HG02623 (cell line): Measurements from ENCODE around the gene KMT2E.

Experiments used
- ATAC-seq: cut with Tn5 transposase; IDR thresholded peaks from one replicate; pipeline ENCODE4 v1.9.1; 2021; ENCODE audit warnings: moderate library complexity; ENCODE audit not compliant: unreplicated experiment

The KMT2E gene

DNA sequence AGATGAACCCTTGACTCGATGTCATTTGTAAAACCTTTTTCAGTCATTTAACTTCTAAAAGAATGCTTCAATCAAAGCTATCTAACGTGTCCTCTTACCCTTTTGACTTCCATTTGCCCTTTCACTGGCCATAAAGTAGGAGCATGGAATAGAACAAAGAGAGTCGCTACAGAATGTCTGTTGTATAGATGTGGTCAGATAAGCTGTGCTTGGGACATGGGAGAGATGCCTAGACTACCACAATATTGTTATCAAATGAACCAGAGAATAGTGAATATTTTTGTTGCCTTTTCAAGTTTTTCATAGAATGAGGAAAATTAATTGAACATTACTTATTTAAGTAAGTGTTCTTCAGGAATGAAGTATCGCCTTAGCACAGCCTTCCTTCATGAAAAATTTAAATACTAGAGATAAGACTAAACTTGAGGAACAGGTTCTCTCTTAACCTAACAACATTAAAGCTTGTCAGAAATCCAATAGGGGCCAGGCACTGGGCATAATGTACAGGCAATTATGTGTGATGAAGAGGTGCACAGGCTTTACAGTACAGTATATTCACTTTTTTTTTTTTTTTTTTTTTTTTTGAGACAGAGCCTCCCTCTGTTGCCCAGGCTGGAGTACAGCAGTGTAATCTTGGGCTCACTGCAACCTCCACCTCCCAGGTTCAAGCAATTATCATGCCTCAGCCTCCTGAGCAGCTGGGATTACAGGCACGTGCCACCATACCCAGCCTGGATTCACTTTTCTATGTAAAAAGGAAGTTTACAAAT is 7.5 kb upstream of the KMT2E start:
- no peak for ATAC-seq

DNA sequence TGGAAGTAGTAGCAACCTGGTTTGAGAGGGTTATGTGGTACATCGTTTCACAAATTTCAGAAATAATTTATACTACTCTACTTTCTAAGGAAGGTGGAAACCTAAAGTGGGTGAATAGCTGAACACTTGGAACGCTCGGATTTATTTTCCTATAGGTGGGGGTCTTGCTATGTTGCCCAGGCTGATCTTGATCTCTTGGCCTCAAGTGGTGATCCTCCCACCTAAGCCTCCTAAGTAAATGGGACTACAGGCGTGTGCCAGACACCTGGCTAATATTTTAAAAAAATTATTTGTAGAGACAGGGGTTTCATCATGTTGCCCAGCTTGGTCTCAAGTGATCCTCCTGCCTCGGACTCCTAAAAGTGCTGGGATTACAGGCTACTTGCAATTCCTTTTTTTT is 6.7 kb upstream of the KMT2E start:
- no peak for ATAC-seq

DNA sequence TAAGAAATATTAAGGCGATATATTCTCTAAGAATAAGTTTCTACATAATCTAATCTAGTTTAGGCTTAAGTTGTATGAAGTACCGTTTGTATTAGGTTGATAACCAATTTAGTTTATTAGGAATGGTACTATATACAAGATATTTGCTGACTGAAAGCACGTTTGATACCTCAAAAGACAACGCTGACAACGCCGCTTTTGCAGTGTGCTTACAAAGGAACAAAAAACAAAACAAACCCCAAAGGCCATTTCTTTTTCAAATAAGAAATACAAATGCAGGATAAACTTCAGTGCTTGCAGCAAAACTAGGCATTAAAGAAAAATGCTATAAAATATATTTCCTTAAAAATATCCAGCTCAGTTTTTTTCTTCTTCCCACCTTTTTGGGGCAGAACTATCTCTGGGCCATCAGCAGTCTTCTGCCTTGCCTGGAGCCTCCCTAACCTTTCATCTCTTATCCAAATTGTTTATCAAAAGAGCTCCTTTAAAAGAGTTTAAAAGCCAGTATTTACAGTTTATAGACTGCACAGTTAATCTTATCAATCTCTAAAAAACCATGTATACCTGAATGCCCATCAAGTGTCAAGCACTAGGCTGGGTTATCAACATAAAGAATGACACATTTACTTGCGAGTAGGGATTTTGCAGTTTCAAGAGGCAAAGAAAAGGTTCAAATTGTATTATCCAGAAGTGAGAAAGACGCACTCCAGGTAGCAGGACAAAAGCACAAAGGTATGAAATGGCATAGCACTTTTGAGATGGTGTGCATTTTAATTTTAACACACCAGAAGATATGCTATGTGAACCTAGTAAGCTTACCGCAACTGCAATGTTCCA is 4.1 kb upstream of the KMT2E start:
- ATAC-seq: no peak

DNA sequence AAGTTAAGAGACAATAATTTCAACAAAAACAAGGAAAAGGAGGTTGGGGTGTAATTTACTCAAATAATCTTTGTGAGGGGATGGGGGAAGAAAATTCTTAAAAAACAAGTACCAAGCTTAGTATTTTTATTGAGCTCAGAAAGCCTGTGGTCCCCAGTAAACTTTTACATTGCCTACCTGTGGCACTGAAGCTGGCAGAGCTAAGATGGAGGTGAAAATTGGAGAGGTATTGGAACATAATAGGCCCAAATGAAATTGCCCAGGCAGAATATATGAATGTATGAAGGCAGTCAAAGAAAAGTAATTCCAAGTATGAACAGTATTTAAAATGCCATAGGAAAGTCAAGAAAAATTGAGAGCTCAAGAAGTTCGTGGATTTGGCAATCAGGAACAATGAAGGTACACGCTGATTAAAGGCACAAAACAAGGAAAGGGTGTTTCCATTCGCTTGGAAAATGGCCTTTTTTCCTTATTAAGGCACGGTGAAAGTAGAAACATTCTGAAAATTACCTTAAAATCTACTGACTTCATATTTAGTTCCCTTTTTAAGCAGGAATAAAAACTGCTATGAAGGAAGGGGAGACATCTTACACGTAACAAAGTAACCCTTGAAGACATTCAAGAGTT is 3.4 kb upstream of the KMT2E start:
- no peak for ATAC-seq

DNA sequence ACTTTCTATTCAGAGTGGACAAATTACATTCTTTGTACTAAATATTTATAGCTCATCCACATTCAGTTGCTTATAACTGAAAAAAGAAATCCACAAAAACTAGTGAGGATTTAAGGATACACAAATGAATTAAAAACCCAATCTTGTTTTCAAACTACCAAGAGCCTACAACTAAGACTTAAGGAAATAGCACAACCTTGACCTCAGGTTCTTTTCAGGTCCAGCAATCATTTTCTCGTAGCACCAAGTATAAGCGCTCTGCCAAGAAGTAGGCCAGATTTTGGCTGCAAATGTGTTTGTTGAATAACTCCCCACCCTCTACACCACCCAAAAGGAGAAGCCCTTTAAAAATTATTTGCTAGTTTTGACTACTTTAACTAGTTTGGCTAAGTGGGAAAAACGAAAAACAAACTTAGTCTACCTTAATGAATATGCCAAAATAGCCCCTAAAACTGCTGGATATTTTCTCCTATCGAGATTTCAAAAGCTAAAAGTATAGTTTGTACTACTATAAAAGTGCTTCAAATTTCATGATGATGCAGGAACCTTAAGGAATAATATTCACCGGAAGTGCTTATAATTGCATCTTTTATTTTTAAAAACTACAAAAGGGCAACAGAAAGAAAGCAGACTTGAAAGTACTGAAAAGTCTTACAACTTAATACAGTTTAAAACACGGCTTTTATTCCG is 2.7 kb upstream of the KMT2E start:
- no peak for ATAC-seq

DNA sequence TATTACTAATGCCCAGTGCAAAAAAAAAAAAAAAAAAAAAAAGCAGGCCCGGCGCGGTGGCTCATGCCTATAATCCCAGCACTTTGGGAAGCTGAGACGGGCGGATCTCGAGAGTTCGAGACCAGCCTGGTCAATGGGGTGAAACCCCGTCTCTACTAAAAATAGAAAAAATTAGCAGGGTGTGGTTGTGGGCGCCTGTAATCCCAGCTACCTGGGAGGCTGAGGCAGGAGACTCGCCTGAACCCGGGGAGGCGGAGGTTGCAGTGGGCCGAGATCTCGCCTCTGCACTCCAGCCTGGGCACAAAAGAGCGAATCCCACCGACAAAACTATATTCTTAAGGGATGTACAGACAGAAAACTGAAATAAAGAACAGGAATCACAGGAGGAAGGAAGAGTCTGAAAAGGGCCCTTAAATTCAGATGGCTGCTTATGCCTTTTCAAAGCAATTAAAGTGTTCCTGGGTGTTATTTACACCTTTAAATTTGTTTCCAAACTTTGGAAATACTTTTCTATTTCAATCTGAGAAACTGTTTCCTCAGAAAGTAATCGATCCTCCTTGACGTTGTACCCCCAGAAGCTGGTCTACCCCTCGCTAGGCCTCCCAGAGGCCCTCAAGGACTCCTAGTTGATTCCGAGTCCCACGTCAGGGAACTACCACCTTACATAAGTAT is 2.0 kb upstream of the KMT2E start:
- ATAC-seq: no peak

DNA sequence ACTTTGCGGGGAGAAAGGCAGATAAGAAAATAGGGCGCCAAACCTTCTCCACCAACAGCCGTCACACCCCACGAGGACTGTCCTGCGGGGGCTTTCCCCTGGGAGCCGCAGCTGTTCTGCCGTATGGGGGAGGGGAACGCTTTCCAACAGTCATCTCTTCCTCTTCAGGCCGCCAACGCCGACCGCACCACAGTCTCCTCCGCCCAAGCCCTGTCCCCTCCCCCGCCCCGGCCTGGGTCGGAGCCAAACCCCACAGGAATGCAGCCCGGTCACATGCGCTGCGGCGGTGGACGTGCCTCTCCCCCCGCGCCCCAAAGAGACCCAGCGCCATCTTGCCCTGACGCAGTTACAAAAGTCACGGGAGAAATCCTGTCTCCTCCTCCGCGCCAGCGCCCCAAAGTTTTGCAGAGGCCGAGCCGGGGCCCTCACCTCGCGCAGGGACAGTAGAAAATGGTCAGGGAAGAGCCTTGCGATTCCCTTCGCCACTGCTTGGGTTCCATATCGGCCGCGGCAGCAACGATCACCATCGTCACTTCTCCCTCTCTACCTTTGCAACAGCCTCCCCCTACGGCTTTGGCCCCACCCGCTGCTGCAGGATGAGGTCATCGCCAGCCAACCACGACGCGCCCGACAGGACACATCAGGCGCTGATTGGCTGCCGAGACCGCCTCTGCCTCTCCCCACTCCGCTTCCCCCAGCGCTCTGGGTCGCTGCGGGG is 1.3 kb upstream of the KMT2E start:
- peak; percentile 69 for ATAC-seq

DNA sequence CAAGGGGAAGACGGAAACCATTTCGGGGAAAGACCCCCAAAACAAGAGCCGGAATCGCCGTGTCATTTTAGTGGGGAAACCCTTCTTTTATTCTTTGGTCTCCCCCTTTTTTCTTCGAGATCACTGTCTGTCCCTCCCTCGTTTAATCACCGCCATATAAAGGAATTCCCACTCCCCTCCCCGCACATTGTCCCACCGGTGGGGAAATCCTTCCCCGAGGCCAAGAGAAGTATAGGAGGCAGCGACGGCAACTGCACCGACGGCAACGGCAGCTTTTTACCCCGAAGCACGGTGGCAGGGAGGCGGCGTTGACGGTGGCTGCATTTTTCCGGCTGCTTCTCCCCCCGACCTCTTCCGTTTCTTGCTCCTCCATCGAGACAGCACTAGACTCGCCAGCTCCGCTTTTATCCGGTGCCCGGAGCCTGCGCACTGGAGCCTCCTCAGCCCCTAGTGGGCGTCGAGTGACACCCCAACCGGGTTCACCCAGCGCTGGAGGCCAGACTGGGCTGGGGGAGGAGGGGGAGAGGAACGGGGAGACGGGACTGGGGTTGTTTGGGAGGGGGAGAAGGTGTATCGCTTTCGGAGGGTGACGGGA is 687 bp upstream of the KMT2E start:
- peak; percentile 29 for ATAC-seq

DNA sequence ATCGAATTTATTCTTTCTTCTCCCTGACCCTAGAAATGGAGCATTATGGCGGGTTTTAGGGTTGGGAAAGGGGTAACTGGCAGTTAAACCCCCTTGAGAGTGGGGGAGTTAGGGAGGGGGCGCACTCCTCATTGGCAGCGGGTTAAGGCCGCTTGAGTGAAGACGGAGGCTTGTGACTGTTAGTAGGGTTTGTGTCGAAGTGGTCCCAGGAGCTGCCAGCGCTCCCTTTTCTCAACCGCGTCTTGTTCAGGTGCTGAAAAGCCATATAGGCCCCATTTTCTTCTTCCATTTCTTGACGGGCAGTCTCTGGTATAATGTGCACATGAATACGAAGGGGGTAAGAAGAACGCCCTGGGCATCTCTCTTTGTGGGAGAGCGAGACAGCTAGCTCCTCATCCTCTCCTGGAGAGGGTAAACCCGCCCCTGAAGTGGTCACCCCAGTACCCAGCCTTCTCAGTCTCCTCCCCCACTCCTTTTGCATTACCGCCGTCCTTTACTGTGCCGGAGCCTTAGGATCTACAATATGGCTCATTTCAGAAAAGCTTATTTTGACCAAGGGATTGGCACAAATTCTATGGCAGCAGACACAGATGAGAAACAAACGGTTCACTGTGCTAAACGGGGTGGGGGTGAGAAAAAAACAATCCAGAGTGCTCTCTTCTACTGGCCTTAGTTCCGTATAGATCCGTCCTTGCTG is 836 bp downstream of the KMT2E start:
- no peak for ATAC-seq

DNA sequence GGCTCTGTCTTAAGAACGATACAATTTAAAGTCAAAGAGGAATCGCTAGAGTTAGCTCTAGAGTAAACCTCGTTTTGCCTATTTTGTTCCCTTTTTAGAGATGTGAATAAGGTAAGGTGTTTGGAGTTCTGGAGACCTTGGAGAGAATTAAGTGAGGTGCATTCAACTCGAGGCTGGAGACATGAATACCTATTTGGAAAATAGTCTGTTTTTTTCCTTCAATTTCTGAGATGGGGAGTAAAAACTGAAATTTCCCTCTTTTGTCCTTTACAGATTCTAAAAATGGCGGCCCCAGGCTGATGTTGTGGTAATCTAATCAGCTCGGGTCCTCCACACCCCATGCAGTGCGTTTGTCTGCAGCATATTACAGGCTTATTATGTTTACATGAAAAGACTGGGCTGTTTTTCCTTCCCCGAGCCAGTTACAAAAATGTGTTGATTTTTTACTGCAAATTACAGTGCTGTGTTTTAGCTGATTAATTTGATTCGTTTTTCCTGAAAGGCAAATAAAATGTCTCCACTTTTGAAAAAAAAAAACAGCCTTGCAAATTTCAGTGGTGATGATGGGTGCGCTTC is 1.5 kb downstream of the KMT2E start:
- no peak for ATAC-seq

DNA sequence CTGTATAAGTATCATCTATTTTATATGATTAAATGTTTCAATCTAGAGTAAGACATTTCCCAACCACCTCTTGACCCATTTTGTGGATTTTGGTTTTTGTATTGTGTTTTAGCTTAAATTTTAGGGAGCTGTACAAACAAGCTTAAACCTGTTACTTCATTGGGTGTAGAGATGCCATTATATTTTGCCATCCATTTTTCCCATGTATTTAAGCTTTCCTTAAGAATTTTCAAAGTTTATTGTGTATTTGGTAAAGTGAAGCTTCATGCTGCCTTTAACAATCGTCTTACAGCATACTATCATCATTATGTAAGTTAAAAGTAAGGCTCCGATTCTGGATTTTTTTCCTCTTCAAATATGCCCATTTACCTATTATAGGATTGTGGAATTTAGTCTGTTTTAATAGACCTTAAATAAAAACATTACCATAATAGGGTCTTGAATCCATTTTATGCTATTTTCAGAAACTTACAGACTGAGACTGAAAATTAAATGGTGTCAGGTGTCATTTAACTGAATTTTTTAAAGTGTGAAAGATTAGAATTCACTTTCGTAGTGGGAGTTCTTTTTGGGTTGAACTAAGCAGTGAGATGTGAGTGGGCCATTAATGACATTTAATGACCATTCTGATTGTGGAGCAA is 2.2 kb downstream of the KMT2E start:
- no peak for ATAC-seq

DNA sequence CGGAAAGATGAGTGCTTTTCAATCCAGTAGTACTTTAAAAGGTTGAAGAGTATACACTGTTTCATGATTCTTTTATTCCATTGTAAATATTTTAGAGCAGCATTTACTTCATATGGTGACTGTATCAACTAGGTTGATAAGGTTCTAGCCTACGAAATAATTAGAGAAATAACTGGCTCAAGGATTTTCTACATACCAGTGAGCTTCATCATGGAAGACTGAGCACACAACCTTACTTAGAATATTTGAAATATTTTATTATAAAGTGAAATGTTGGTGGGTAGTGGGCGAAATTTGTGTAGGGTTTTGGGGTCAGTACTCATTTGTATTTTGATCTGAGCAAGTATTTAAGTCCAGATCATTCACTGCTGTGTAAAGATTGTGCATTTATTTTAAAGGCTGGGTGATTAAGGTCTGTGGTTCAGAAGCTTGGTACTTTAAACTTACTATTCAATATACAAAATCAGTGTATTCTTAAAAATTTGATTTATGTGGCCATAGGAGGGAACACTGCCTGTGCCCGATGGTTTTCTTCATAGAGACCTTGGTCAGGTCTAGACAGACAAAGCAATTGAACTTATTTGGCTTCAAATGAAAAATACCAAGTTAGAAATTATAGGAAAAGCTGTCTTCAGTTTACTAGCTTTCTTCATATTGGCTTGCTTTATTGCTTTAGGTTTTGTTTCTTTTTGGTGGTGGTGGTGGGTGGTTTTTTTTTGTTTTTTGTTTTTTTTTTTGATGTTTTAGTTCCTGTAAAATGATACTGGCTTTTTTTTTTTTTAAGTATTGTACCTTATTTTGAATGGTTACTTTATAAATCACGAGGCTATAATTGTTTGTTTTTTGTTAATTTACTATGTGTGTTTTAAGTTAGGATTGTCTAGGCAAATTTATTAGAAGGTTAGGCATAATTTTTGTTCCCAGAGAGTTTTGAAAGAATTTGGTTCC is 3.0 kb downstream of the KMT2E start:
- ATAC-seq: no peak

DNA sequence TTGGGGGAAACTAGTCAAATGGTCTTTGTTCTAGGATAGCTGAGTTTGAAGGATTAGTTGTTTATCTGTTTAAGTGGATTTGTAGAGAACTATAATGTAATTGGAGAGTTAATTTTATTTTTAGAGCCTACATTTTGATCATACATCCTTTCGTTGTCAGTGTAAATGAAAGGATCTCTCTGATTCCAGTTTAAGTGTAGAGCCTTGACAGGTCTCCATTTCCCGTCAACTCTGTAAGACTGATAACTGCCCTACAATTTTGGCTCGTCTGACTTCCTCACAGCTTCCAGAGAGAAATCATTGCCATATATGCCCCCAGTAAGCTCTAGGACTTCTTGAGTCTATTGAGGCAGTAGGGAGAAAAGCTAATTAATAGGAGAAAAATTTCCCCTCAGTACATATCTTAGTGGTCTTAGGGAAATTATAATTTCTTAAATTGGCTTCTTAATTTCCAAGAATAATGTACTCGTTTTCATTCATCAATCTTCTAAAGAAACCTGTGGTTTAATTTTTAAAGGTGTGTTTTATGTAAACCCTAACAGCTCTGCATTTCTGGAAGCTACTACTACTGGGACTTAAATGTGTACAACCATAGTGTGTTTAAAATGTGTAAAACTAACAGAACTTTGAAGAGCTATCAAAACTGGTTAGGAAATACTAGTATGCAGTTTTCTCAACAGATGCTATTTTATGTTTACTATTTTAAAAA is 3.8 kb downstream of the KMT2E start:
- no peak for ATAC-seq

DNA sequence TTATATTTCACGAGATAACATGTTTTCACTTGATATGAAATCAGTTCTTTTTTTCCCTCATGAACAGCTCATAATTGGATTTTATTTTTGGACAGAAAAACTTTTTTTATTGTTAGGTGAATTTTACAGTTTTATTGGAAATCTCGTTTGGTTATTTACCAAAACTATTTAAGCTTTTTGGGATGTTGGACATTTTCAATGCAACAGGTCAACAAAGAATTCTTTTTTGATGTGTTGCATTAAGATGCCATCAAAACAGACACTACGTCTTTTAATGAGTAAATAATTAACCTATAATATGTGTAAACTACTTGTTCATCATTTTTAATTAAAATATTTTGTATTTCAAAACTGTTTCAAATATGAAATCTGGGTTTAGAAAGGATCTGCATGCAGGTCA is 5.3 kb downstream of the KMT2E start:
- ATAC-seq: no peak

DNA sequence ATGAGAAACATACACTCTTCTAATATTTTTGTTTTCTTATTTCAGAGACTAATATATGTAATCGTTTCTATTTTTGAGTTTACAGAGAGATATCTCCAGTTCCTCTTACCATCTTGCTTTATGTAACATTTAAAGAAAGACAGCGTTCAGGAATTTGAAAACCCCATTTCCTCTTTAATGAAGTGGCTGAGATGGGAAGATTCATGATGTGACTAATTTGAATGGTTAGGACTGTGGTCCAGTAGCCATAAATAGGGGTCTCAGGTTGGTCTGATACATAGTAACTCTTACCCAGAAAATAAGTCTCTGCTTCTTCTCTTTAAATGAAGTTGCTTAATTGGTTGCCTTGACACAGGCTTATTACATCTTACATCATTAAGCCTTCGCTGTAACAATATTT is 6.9 kb downstream of the KMT2E start:
- no peak for ATAC-seq

DNA sequence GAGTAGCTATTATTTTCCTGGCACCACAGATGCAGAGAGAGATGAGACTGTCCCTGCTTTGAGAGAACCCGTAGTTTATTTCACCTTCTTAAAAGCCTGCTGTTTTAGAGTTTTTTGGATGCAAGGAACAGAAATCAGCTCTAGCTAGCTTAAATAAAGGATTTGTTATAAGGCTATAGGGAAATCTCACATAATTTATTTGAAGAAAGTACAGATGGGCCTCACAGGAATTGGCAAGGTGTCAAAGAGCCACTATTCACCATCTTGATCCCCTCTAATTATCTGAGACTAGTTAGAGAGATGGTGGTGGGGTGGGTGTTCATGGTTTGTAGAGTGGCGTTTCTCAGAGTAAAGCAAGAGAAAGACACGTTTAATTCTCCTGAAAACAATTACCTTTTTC is 7.3 kb downstream of the KMT2E start:
- ATAC-seq: no peak

DNA sequence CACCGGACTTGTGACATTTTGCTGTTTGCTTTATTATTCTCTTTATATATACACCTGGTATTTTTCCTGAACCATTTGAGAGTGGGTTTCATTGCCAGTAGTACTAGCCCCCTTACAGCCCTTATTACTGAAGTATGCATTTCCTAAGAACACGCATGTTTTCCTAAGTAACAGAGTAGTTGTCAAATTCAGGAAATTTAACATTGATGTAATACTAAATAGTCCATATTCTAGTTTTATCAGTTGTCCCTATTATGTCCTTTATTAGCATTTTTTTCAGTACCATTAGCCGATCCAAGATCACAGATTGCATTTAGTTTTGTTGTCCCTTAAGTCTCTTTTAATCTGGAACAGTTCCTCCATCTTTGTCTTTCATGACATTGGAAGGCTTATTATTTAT is 8.0 kb downstream of the KMT2E start:
- ATAC-seq: no peak
